H9 (cell line): ENCODE results near the gene USP21. TPM values are rescaled to one million over a fixed set of nuclear protein-coding genes. Genes with fewer than 3 reads are reported as not detected.

ENCODE experiments used
- DNase-seq: peaks from one replicate; pipeline ENCODE4 v3.0.0-alpha.2; 2017
- H2AFZ ChIP-seq: one replicate; pipeline ENCODE4 v1.6.1; 2013; ENCODE audit warnings: mild to moderate bottlenecking, low read length, control low read depth, moderate library complexity
- H2AK5ac ChIP-seq: 2 replicates; pipeline ENCODE4 v1.6.1; 2013; ENCODE audit warnings: low read length, control low read depth, mixed read lengths; ENCODE audit not compliant: insufficient read length
- H2BK120ac ChIP-seq: one replicate; pipeline ENCODE4 v1.6.1; 2013; ENCODE audit warnings: low read depth, mild to moderate bottlenecking, low read length, control low read depth, inconsistent platforms; ENCODE audit not compliant: poor library complexity, severe bottlenecking
- H2BK12ac ChIP-seq: 2 replicates; pipeline ENCODE4 v1.6.1; 2013; ENCODE audit warnings: low read length, control low read depth, mixed read lengths, low read depth; ENCODE audit not compliant: insufficient read length
- H2BK15ac ChIP-seq: 2 replicates; pipeline ENCODE4 v1.6.1; 2013; ENCODE audit warnings: low read depth, low read length, control low read depth
- H2BK20ac ChIP-seq: one replicate; pipeline ENCODE4 v1.6.1; 2013; ENCODE audit warnings: low read depth, mild to moderate bottlenecking, low read length, control low read depth, inconsistent platforms; ENCODE audit not compliant: poor library complexity, severe bottlenecking
- H2BK5ac ChIP-seq: 2 replicates; pipeline ENCODE4 v1.6.1; 2013; ENCODE audit warnings: low read length, control low read depth, mixed read lengths; ENCODE audit not compliant: insufficient read length
- H3K14ac ChIP-seq: 2 replicates; pipeline ENCODE4 v1.6.1; 2013; ENCODE audit warnings: low read length, control low read depth; ENCODE audit not compliant: insufficient read depth
- H3K18ac ChIP-seq: 2 replicates; pipeline ENCODE4 v1.6.1; 2013; ENCODE audit warnings: low read depth, mild to moderate bottlenecking, mixed read lengths, low read length, control low read depth; ENCODE audit not compliant: insufficient read length
- H3K23ac ChIP-seq: 2 replicates; pipeline ENCODE4 v1.6.1; 2013; ENCODE audit warnings: low read length, control low read depth, mixed read lengths, low read depth; ENCODE audit not compliant: insufficient read length
- H3K23me2 ChIP-seq: 2 replicates; pipeline ENCODE4 v1.6.1; 2013; ENCODE audit warnings: low read depth, mild to moderate bottlenecking, mixed read lengths, low read length, control low read depth; ENCODE audit not compliant: insufficient read length, poor library complexity, severe bottlenecking
- H3K27ac ChIP-seq: 2 replicates; pipeline ENCODE4 v1.5.1; 2013; ENCODE audit warnings: low read length, control low read depth, mixed read lengths, low read depth; ENCODE audit not compliant: insufficient read length
- H3K27me3 ChIP-seq: 2 replicates; pipeline ENCODE4 v1.6.1; 2013; ENCODE audit warnings: low read length, control low read depth, inconsistent platforms; ENCODE audit not compliant: insufficient read depth
- H3K4ac ChIP-seq: 2 replicates; pipeline ENCODE4 v1.6.1; 2013; ENCODE audit warnings: low read depth, mild to moderate bottlenecking, control low read depth, inconsistent platforms, low read length, moderate library complexity
- H3K4me1 ChIP-seq: 2 replicates; pipeline ENCODE4 v1.6.1; 2013; ENCODE audit warnings: low read length, control low read depth, inconsistent platforms; ENCODE audit not compliant: insufficient read depth
- H3K4me2 ChIP-seq: 2 replicates; pipeline ENCODE4 v1.6.1; 2013; ENCODE audit warnings: low read length, control low read depth, mixed read lengths; ENCODE audit not compliant: insufficient read length, insufficient read depth
- H3K56ac ChIP-seq: 2 replicates; pipeline ENCODE4 v1.6.1; 2013; ENCODE audit warnings: low read depth, mild to moderate bottlenecking, mixed read lengths, low read length, control low read depth; ENCODE audit not compliant: insufficient read length
- H3K79me1 ChIP-seq: 2 replicates; pipeline ENCODE4 v1.6.1; 2013; ENCODE audit warnings: low read depth, mild to moderate bottlenecking, moderate library complexity, low read length, control low read depth, inconsistent platforms; ENCODE audit not compliant: insufficient read depth, poor library complexity, severe bottlenecking
- H3K79me2 ChIP-seq: 2 replicates; pipeline ENCODE4 v1.6.1; 2013; ENCODE audit warnings: low read length, control low read depth, inconsistent platforms; ENCODE audit not compliant: insufficient read depth
- H3K9ac ChIP-seq: 2 replicates; pipeline ENCODE4 v1.6.1; 2013; ENCODE audit warnings: low read length, control low read depth, mixed read lengths; ENCODE audit not compliant: insufficient read length; ENCODE audit errors: extremely low read depth
- H3K9me3 ChIP-seq: one replicate; pipeline ENCODE4 v1.6.1; 2013; ENCODE audit warnings: low read depth, low read length, inconsistent platforms; ENCODE audit not compliant: control insufficient read depth
- H3T11ph ChIP-seq: one replicate; pipeline ENCODE4 v1.6.1; 2013; ENCODE audit warnings: mild to moderate bottlenecking, low read length, control low read depth, inconsistent platforms
- H4K20me1 ChIP-seq: one replicate; pipeline ENCODE4 v1.6.1; 2013; ENCODE audit not compliant: control insufficient read depth, insufficient read length, insufficient read depth
- H4K5ac ChIP-seq: 2 replicates; pipeline ENCODE4 v1.6.1; 2013; ENCODE audit warnings: low read depth, mild to moderate bottlenecking, mixed read lengths, low read length, control low read depth; ENCODE audit not compliant: insufficient read length
- H4K8ac ChIP-seq: replicated peaks from 2 replicates; pipeline ENCODE4 v1.6.1; 2013; ENCODE audit warnings: low read length, control low read depth, mixed read lengths, low read depth; ENCODE audit not compliant: insufficient read length
- H4K91ac ChIP-seq: 2 replicates; pipeline ENCODE4 v1.6.1; 2013; ENCODE audit warnings: low read depth, mild to moderate bottlenecking, moderate library complexity, mixed read lengths, low read length, control low read depth; ENCODE audit not compliant: insufficient read length
- H3K27ac Mint-ChIP-seq, 3 experiments: 2 replicates in 2 of 3; 3 replicates in 1 of 3; pipeline ENCODE4 v1.8.0; 2020 to 2021; ENCODE audit warnings: mixed read lengths in 3 of 3, mild to moderate bottlenecking in 1 of 3, moderate library complexity in 1 of 3
- H3K27me3 Mint-ChIP-seq: 2 replicates; pipeline ENCODE4 v1.8.0; 2021; ENCODE audit warnings: low read depth, mild to moderate bottlenecking, moderate library complexity, mixed read lengths
- H3K36me3 Mint-ChIP-seq, 3 experiments: 2 replicates in 2 of 3; 3 replicates in 1 of 3; pipeline ENCODE4 v1.8.0; 2020 to 2021; ENCODE audit warnings: low read depth in 3 of 3, mixed read lengths in 3 of 3; ENCODE audit not compliant: insufficient read depth in 1 of 3
- H3K4me1 Mint-ChIP-seq, 2 experiments: 2 replicates each; pipeline ENCODE4 v1.8.0; 2020; ENCODE audit warnings: mixed read lengths in 2 of 2
- H3K4me3 Mint-ChIP-seq, 2 experiments: 2 replicates in 1 of 2; 3 replicates in 1 of 2; pipeline ENCODE4 v1.8.0; 2020 to 2021; ENCODE audit warnings: mild to moderate bottlenecking in 2 of 2, mixed read lengths in 2 of 2, moderate library complexity in 1 of 2
- H3K9me3 Mint-ChIP-seq, 2 experiments: 2 replicates in 1 of 2; 3 replicates in 1 of 2; pipeline ENCODE4 v1.8.0; 2020; ENCODE audit warnings: mild to moderate bottlenecking in 2 of 2, mixed read lengths in 2 of 2, moderate library complexity in 1 of 2
- WGBS: extraction: QIAGEN DNeasy Blood & Tissue Kit; methylation state at CpG from one replicate; pipeline ENCODE4 v1.1.7; 2013; ENCODE audit warnings: missing lambda C conversion rate, low lambda C conversion rate, mixed read lengths; ENCODE audit not compliant: insufficient read length; ENCODE audit errors: extremely low coverage; 5-methylcytosine and 5-hydroxymethylcytosine counted together
- total RNA-seq: library from RNA; stranded (reverse); gene quantifications from 2 replicates; pipeline ENCODE4 v1.2.1, GENCODE V29; 2021
- TF ChIP-seq, protein P1 (sequence below): fragments of 200-600 bp; sonication (generic); conservative IDR thresholded peaks from 3 replicates; pipeline ENCODE4 v1.8.0; 2021; ENCODE audit warnings: antibody characterized with exemption, mild to moderate bottlenecking

Gene USP21
- total RNA-seq, 1 experiment from 2014 or later: 17.9 TPM

DNA sequence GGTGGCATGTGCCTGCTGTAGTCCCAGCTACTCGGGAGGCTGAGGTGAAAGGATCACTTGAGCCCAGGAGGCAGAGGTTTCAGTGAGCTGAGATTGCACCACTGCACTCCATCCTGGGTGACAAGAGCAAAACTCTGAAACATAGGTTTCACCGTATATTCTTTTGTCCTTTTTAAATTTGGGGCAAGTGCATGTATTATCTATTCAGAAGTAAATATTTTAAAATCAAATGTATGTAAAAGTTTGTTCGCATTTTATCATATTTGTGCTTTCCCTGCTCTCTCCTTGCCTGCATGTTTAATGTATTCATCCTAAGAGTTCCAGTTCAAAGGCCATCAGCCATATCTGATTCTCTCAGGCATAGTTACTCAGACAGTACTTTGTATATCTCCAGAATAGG is 13.5 kb upstream of the USP21 start:
- Histone ChIP-seq H3K4ac (no peak overlapping the region), H3T11ph (no peak overlapping the region), H3K4me1 (no peaks in the 10 kb centered on the region), H2BK120ac (no peak overlapping the region), H3K27ac (no peak overlapping the region), H4K20me1 (no peaks in the 10 kb centered on the region), H4K5ac (no peak overlapping the region), H3K14ac (no peak overlapping the region), H3K9ac (no peak overlapping the region), H4K91ac (no peak overlapping the region), H3K18ac (no peak overlapping the region), H2BK15ac (no peak overlapping the region), H3K4me2 (no peak overlapping the region), H2BK5ac (no peak overlapping the region), H3K9me3 (no peaks in the 10 kb centered on the region), H3K23me2 (no peaks in the 10 kb centered on the region), H3K79me1 (no peaks in the 10 kb centered on the region), H3K79me2 (no peaks in the 10 kb centered on the region), H3K56ac (no peak overlapping the region), H4K8ac (no peak overlapping the region), H3K27me3 (no peaks in the 10 kb centered on the region), H2AFZ (no peak overlapping the region), H2AK5ac (no peak overlapping the region), H2BK20ac (no peak overlapping the region), H2BK12ac (no peak overlapping the region), H3K23ac (no peak overlapping the region)
- DNase-seq: no peak
- no peaks in the 10 kb centered on the region for H3K9me3 Mint-ChIP-seq
- no peak overlapping the region for H3K27ac Mint-ChIP-seq
- 0 out of 4 replicates have a peak, but pooled peaks cover 0 to 3% of the 10 kb centered on the region in 2 experiments for H3K4me1 Mint-ChIP-seq
- H3K27me3 Mint-ChIP-seq: no peaks in the 10 kb centered on the region; the same call in 1 of the 2 replicates
- TF ChIP-seq, protein P1, sequence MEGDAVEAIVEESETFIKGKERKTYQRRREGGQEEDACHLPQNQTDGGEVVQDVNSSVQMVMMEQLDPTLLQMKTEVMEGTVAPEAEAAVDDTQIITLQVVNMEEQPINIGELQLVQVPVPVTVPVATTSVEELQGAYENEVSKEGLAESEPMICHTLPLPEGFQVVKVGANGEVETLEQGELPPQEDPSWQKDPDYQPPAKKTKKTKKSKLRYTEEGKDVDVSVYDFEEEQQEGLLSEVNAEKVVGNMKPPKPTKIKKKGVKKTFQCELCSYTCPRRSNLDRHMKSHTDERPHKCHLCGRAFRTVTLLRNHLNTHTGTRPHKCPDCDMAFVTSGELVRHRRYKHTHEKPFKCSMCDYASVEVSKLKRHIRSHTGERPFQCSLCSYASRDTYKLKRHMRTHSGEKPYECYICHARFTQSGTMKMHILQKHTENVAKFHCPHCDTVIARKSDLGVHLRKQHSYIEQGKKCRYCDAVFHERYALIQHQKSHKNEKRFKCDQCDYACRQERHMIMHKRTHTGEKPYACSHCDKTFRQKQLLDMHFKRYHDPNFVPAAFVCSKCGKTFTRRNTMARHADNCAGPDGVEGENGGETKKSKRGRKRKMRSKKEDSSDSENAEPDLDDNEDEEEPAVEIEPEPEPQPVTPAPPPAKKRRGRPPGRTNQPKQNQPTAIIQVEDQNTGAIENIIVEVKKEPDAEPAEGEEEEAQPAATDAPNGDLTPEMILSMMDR: no peak
- H3K4me3 Mint-ChIP-seq: no peak overlapping the region
- no CpG with 5 or more reads among the region's 3 CpGs for WGBS
- H3K36me3 Mint-ChIP-seq: no peaks in the 10 kb centered on the region; a peak in 1 of 7 replicates
